GM12801 (cell line): ENCODE data around the gene CD164L2.
A peak's percentile ranks its signal among the peaks of the same experiment; 100 is the strongest.

Source experiments
- CTCF ChIP-seq: IDR thresholded peaks from one replicate; pipeline ENCODE4 v1.5.1; 2011; ENCODE audit warnings: control low read depth; ENCODE audit not compliant: insufficient read length; ENCODE audit errors: extremely low read depth

Gene CD164L2

DNA sequence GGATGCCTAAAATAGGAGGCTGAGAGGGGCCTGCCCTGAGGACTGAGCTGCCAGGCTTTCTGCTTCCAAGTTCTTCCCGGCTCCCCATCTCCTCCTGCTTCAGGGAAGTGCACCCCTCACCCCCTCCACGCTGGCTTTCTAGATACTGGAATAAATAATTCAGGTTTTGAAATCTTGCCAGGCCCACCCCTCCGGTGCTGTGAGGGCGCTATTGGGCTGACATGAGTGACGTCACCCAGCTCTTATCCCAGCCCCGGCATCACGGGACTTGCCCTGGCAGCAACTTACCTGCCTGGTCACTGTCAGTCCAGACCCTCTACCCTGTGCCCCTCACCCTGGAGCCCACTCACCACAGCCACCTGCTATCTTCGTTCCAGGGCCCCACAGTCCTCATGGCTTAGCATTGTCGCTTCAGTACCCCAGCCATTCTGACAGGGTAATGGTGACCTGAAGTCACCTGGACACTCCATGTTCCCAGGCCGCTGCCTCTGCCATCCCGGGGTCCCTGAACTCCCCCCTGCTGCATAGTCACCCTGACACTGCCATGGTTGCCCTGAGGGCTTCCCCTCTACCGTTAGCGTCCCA, 8.5 kb upstream of the CD164L2 start:
- TF ChIP-seq CTCF = no peak

GRCh38 chr1:27388337-27389005, 5.3 kb upstream of the CD164L2 start:
- TF ChIP-seq CTCF = peak; percentile 72

DNA sequence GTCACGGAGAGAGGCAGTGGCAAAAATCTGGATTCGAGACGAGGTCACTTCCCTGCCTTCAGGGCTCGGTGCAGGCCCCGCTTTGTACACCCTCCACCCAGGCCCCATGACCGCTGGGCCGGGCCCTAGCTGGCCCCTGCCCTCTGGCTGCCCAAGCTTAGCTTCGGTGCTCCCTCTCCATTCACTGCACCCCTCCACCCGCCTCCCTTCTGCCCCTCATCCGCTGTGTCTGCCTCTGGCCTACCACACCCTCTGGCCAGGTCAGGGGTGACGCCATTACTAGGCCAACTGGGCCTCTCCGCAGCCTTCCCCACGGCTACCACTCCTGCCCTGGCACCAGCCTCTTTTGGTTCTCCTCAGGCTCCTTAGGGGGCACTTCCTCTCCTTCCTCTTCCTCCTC, 528 bp upstream of the CD164L2 start:
- TF ChIP-seq CTCF = no peak

- TF ChIP-seq CTCF = no peak
Measured at GRCh38 chr1:27381969-27382762, 967 bp downstream of the CD164L2 start.

- TF ChIP-seq CTCF = no peak
Measured at GRCh38 chr1:27380766-27381733, 2.1 kb downstream of the CD164L2 start.

- no peak for TF ChIP-seq CTCF
Measured at GRCh38 chr1:27380224-27380623, 2.9 kb downstream of the CD164L2 start.
